CD4-positive, alpha-beta T cell treated with Interferon gamma for 1 hour (primary cell): ENCODE measurements around the gene CLASP1.
"Not testable (repeated sequence)": the region's sequence is repeated elsewhere in the genome, so short reads cannot be mapped to it uniquely, and the experiment has no call there.

ENCODE experiments used
- DNase-seq: peaks from one replicate; pipeline ENCODE4 v3.0.0-alpha.2; 2020

Gene CLASP1

GRCh38 chr2:121649149-121649595, at the start of gene CLASP1:
TSS of gene CLASP1 (minus strand) at chr2:121649462. CDS start at chr2:121605895, 43,567 bp downstream.
- no peak for DNase-seq

DNA sequence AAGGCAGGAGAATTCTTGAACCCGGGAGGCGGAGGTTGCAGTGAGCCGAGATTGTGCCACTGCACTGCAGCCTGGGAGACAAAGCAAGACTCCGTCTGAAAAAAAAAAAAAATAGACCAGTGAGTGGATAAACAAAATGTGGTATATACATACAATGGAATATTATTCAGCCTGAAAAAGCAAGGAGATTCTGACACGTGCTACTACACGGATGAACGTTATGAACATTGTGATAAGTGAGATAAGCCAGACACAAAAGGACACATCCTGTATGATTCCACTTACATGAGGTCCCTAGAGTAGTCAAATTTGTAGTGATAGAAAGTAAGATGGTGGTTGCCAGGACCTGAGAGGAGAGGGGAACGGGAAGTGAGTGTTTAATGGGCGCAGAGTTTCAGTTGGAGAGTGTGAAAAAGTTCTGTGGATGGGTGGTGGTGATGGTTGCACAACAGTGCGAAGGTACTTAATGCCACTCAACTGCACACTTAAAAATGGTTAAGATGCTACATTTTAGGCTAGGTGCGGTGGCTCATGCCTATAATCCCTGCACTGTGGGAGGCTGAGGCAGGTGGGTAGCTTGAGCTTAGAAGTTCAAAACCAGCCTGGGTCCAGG, 49.2 kb upstream of the CLASP1 start:
- no peak for DNase-seq

GRCh38 chr2:121697108-121697631, 47.9 kb upstream of the CLASP1 start:
- DNase-seq = no peak

DNA sequence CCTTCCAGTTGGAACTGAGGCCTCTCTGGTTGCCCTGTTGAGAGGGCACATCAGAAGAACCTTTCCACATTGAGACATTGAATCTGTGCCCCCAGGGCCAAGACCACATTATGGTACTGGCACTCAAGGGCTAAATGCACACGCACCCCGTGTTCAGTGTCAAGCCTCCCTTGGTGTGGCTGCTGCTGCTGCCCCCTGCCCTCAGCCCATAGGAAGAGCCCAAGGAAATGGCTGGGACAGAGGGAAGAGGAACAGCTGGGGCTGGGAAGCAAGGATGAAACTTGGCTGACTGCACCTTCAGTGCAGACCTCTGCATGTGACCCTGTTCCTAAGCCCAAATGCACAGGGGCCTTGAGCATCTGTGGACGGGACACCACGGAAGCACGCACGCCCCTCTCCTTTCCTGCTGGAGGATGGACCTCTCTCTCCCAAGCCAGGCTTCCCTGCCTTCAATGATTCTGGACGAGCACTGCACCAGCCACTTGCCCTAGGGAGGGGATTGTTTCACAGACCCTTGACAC, 47.2 kb upstream of the CLASP1 start:
- no peak for DNase-seq

DNA sequence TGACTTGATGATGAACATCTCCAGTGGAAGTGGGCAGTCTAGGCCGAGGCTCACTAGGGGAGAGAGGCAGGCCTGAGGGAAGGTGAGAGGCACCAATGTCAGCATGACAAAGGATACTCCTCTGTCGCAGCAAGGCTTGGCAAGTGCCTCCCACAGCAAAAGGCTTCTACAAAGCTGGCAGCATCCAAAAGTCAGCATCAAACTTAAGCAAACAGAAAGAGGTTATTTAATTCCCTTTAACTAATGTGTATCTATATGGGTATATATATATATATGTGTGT, 45.8 kb upstream of the CLASP1 start:
- DNase-seq = no peak

- DNase-seq = no peak
These were observed 45.3 kb upstream of the CLASP1 start for GRCh38 chr2:121694398-121695170.

DNA sequence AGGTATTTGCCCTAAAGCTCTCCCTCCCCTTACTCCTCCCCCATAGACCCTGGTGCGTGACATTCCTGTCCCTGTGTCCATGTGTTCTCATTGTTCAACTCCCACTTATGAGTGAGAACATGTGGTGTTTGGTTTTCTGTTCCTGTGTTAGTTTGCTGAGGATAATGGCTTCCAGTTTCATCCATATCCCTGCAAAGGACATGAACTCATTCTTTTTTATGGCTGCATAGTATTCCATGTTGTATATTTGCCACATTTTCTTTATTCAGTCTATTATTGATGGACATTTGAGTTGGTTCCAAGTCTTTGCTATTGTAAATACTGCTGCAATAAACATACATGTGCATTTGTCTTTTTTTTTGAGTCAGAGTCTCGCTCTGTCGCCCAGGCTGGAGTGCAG, 41.3 kb upstream of the CLASP1 start:
- not testable (repeated sequence) for DNase-seq

- DNase-seq = no peak
These were observed 40.8 kb upstream of the CLASP1 start for GRCh38 chr2:121690095-121690494.

- no peak for DNase-seq
These were observed 40.1 kb upstream of the CLASP1 start for GRCh38 chr2:121689356-121689755.

DNA sequence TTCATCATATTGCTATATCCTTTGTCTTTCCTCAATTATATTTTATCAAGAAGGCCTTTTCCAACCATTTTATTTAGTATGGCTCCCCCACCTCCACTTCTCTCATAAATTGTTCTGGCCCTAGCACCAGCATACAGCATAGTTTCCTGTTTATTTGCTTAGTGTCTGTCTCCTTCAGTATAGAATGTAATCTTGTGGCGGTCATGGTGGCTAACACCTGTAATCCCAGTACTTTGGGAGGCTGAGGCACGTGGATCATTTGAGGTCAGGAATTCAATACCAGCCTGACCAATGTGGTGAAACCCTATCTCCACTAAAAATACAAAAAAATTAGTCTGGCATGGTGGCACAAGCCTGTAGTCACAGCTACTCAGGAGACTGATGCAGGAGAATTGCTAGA, 39.6 kb upstream of the CLASP1 start:
- no peak for DNase-seq

GRCh38 chr2:121686902-121687301, 37.6 kb upstream of the CLASP1 start:
- no peak for DNase-seq

GRCh38 chr2:121686218-121686617, 37.0 kb upstream of the CLASP1 start:
- no peak for DNase-seq

- DNase-seq = no peak
These were observed 33.4 kb upstream of the CLASP1 start for GRCh38 chr2:121682396-121683298.

DNA sequence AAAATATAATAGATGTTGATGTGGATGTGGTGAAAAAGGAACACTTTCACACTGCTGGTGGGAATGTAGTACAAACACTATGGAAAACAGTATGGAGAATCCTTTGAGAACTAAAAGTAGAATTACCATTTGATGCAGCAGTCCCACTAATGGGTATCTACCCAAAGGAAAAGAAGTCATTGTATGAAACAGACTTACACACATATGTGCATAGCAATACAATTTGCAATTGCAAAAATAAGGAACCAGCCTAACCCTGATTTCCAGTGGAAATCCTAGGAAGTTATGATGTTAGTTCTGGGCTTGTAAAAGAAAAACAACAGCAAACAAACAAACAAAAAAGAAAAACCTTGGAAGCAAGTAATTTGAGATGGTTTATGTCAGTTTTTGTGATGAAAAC, 28.6 kb upstream of the CLASP1 start:
- no peak for DNase-seq

GRCh38 chr2:121671621-121672020, 22.4 kb upstream of the CLASP1 start:
- DNase-seq = not testable (repeated sequence)

DNA sequence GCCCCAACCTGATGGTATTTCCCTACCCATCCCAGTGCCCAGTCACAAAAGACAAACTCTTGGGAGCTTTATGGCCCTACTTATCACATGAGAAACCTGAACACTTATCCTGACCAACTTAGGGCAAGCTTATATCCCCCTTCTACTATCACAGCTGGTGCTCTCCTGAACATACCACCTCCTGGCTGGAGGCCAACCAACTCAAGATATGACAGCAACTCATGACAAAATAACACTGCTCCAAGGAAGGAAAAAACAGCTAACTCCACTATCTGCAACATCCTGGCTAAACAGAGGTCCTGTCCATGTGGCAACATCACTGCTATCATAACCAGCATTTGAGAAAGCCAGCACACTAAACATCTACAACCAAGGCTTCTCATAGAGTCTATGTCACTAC, 20.9 kb upstream of the CLASP1 start:
- DNase-seq = no peak

DNA sequence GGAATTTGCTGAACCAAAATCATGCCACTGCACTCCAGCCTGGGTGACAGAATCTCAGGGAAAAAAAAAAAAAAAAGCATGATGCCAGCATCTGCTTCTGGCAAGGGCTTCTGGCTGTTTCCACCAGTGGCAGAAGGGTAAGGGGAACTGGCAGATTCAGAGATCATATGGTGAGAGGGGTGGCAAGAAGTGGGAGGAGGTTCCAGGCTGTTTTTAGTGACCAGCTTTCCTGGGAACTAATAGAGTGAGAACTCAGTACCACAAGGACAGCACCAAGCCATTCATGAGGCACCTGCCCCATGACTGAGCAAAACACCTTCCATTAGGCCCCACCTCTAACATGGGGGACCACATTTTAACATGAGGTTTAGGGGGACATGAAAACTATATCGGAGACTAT, 18.4 kb upstream of the CLASP1 start:
- no peak for DNase-seq

- no peak for DNase-seq
These were observed 16.8 kb upstream of the CLASP1 start for GRCh38 chr2:121666042-121666441.

GRCh38 chr2:121665504-121665903, 16.2 kb upstream of the CLASP1 start:
- DNase-seq = no peak

- DNase-seq = no peak
These were observed 15.5 kb upstream of the CLASP1 start for GRCh38 chr2:121664713-121665112.

DNA sequence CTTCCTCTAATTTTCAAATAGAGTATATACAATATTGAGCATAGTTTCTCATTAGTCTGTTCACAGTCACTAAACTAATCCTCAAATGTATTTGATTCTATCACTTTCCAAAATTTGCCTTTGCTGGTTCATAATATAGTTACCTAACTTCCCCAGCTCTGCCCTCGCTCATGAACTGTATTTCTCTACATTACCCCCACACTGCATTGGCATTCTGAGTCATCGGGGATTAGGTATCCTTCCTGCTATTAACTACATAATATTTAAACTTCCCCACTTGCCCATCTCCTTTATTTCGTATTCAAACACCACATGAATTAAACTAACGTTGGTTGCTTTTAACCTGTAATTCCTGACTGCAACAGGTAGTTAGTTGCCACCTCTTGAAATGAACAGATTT, 14.8 kb upstream of the CLASP1 start:
- DNase-seq = no peak

GRCh38 chr2:121663434-121663833, 14.2 kb upstream of the CLASP1 start:
- no peak for DNase-seq

- no peak for DNase-seq
These were observed 13.4 kb upstream of the CLASP1 start for GRCh38 chr2:121662656-121663055.
